Measurements from ENCODE around the gene FMO2.
"Not testable (repeated sequence)": the region's sequence is repeated elsewhere in the genome, so short reads cannot be mapped to it uniquely, and the experiment has no call there.

Gene FMO2

GRCh38 chr1:171220581-171221054 is 35.5 kb downstream of the FMO2 start:
- no peak overlapping the region; the same call in 1 of the 2 replicates for H3K4me2 ChIP-seq
- H4K20me1 ChIP-seq (ENCODE audit: insufficient read depth), result no peaks in the 10 kb centered on the region
- H2AFZ ChIP-seq (ENCODE audit: low read depth), result no peak overlapping the region
- H3K4me1 ChIP-seq (ENCODE audit: low read depth, poor library complexity, severe bottlenecking), result peaks cover 34% of the 10 kb centered on the region
- no peaks in the 10 kb centered on the region for H3K27me3 ChIP-seq (ENCODE audit: insufficient read depth, low read depth)
- H3K9ac ChIP-seq, result no peak overlapping the region
- TF ChIP-seq CTCF (conservative IDR thresholded peaks at IDR 0.05; ENCODE audit: low read depth, low read length), result no peak
- H3K36me3 ChIP-seq (ENCODE audit: insufficient read depth), result no peaks in the 10 kb centered on the region
- no peak overlapping the region for H3K27ac ChIP-seq
- H3K4me3 ChIP-seq (IDR thresholded peaks at IDR 0.05; ENCODE audit: insufficient read depth, low read depth, low read length), result no peak overlapping the region
- H3K79me2 ChIP-seq (ENCODE audit: insufficient read depth, low read depth), result no peaks in the 10 kb centered on the region

DNA sequence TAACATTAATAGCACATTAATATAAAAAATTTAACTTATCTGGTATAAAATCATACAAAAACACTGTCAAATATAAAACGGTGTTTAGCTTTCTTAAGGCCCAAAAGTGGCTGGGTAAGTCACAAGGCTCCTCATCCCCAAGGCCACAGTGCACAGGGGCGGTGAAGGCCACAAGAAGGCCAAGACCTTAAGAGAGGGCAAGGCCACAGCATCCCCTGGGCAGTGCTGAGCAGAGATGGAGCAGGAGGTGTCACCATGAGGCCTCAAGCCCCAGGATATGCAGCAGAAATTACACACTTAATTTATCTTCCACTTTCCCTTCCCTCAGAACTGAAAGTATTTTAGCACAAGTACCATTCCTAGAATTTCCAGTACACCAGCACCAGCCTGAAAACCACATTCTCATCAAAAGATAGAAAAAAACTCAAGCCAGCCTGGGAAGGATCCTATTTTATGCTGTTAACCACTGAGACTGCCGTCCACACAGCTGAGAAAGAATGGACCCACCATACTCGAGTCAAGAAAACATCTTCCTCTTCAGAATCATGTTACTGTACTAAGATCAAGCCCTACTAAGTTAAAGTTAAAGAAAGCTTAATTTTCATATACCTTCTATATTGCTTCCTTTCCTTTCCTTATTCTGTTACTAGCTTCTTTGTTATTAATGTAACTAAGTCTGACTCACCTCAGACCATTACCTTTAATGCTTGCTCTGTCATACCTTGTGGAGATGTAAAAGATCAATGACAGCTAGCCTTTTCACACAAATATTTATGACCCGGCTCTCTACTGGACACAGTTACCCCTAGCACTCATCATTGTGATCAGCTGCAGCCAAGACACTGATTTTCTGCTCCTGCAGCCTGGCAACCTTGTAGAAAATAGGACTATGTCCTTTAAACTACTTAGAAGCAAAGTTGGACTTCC is 36.8 kb downstream of the FMO2 start:
- H3K4me3 ChIP-seq (IDR thresholded peaks at IDR 0.05; ENCODE audit: insufficient read depth, low read depth, low read length), result no peak overlapping the region
- H3K4me1 ChIP-seq (ENCODE audit: low read depth, poor library complexity, severe bottlenecking), result peaks cover 34% of the 10 kb centered on the region
- H3K27me3 ChIP-seq (ENCODE audit: insufficient read depth, low read depth), result no peaks in the 10 kb centered on the region
- H3K9ac ChIP-seq, result no peak overlapping the region
- H3K79me2 ChIP-seq (ENCODE audit: insufficient read depth, low read depth), result no peaks in the 10 kb centered on the region
- no peak for TF ChIP-seq CTCF (conservative IDR thresholded peaks at IDR 0.05; ENCODE audit: low read depth, low read length)
- no peaks in the 10 kb centered on the region for H4K20me1 ChIP-seq (ENCODE audit: insufficient read depth)
- no peak overlapping the region for H3K27ac ChIP-seq
- no peak overlapping the region for H3K4me2 ChIP-seq
- H2AFZ ChIP-seq (ENCODE audit: low read depth), result no peak overlapping the region
- H3K36me3 ChIP-seq (ENCODE audit: insufficient read depth), result no peaks in the 10 kb centered on the region

GRCh38 chr1:171222936-171223335 is 37.8 kb downstream of the FMO2 start:
- Histone ChIP-seq H2AFZ (ENCODE audit: low read depth) (no peak overlapping the region), H3K36me3 (ENCODE audit: insufficient read depth) (no peaks in the 10 kb centered on the region), H3K27ac (no peak overlapping the region), H3K27me3 (ENCODE audit: insufficient read depth, low read depth) (no peaks in the 10 kb centered on the region), H3K79me2 (ENCODE audit: insufficient read depth, low read depth) (no peaks in the 10 kb centered on the region), H3K4me3 (IDR thresholded peaks at IDR 0.05; ENCODE audit: insufficient read depth, low read depth, low read length) (no peak overlapping the region), H4K20me1 (ENCODE audit: insufficient read depth) (no peaks in the 10 kb centered on the region), H3K4me2 (no peak overlapping the region), H3K4me1 (ENCODE audit: low read depth, poor library complexity, severe bottlenecking) (peaks cover 34% of the 10 kb centered on the region), H3K9ac (no peak overlapping the region)
- TF ChIP-seq CTCF (conservative IDR thresholded peaks at IDR 0.05; ENCODE audit: low read depth, low read length), result no peak

- not testable (repeated sequence) for H3K4me3 ChIP-seq (IDR thresholded peaks at IDR 0.05; ENCODE audit: insufficient read depth, low read depth, low read length); H3K27me3 ChIP-seq (ENCODE audit: insufficient read depth, low read depth); H3K36me3 ChIP-seq (ENCODE audit: insufficient read depth); H3K4me2 ChIP-seq; H4K20me1 ChIP-seq (ENCODE audit: insufficient read depth); H3K9ac ChIP-seq; H3K79me2 ChIP-seq (ENCODE audit: insufficient read depth, low read depth); H2AFZ ChIP-seq (ENCODE audit: low read depth); H3K27ac ChIP-seq
- peaks cover 24% of the 10 kb centered on the region for H3K4me1 ChIP-seq (ENCODE audit: low read depth, poor library complexity, severe bottlenecking)
These were observed 39.2 kb downstream of the FMO2 start for GRCh38 chr1:171224257-171224656.
